IPS-18a (cell line): ENCODE data around the gene GPR82.
"Not testable (repeated sequence)": the region's sequence is repeated elsewhere in the genome, so short reads cannot be mapped to it uniquely, and the experiment has no call there.

Source experiments
- H3K27ac ChIP-seq: one replicate; pipeline ENCODE4 v1.5.1; 2013; ENCODE audit warnings: low read length
- H3K27me3 ChIP-seq: one replicate; pipeline ENCODE4 v1.6.1; 2013; ENCODE audit warnings: mild to moderate bottlenecking, low read length; ENCODE audit not compliant: control insufficient read depth, insufficient read depth
- H3K36me3 ChIP-seq: one replicate; pipeline ENCODE4 v1.6.1; 2013; ENCODE audit warnings: low read depth, low read length; ENCODE audit not compliant: control insufficient read depth
- H3K4me1 ChIP-seq: one replicate; pipeline ENCODE4 v1.6.1; 2013; ENCODE audit warnings: low read depth, low read length; ENCODE audit not compliant: control insufficient read depth
- H3K4me3 ChIP-seq: one replicate; pipeline ENCODE4 v1.5.1; 2013; ENCODE audit warnings: low read length
- H3K9ac ChIP-seq: one replicate; pipeline ENCODE4 v1.6.1; 2013; ENCODE audit warnings: mild to moderate bottlenecking, low read length, moderate library complexity
- H3K9me3 ChIP-seq: one replicate; pipeline ENCODE4 v1.6.1; 2013; ENCODE audit warnings: low read depth, low read length; ENCODE audit not compliant: control insufficient read depth

GPR82 gene

GRCh38 chrX:41695426-41695825 is 28.6 kb upstream of the GPR82 start:
- Histone ChIP-seq H3K9me3 (peaks cover 2% of the 10 kb centered on the region), H3K36me3 (no peaks in the 10 kb centered on the region), H3K9ac (no peak overlapping the region), H3K4me3 (no peak overlapping the region), H3K27ac (no peak overlapping the region), H3K4me1 (no peaks in the 10 kb centered on the region), H3K27me3 (no peaks in the 10 kb centered on the region)

DNA sequence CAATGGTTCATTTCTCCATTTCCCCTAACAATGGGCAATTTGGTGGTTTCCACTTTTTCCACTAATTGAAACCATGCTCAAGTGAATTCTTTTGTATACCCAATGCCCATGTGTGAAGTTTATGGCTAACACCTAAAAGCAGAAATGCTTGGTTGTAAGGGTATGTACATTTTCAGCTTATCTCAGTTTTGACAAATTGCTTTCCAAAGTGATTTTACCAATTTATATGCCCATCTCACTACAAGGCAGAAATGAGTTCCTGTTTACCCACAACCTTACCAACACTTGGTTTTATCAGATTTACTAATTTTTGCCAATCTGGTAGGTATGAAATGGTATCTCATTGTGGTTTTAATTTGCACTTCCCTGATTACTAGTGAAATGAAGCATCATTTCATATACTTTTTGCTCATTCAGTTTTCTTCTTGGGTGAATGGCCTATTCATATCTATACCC is 20.4 kb upstream of the GPR82 start:
- Histone ChIP-seq H3K4me3 (no peak overlapping the region), H3K9ac (no peak overlapping the region), H3K4me1 (no peaks in the 10 kb centered on the region), H3K36me3 (no peaks in the 10 kb centered on the region), H3K27me3 (no peaks in the 10 kb centered on the region), H3K27ac (no peak overlapping the region), H3K9me3 (no peaks in the 10 kb centered on the region)

GRCh38 chrX:41705042-41705441 is 18.9 kb upstream of the GPR82 start:
- peaks cover 3% of the 10 kb centered on the region for H3K9me3 ChIP-seq
- no peaks in the 10 kb centered on the region for H3K4me1 ChIP-seq
- no peak overlapping the region for H3K27ac ChIP-seq
- H3K27me3 ChIP-seq: no peaks in the 10 kb centered on the region
- no peak overlapping the region for H3K9ac ChIP-seq
- no peak overlapping the region for H3K4me3 ChIP-seq
- H3K36me3 ChIP-seq: no peaks in the 10 kb centered on the region

GRCh38 chrX:41705680-41706374 is 18.2 kb upstream of the GPR82 start:
- Histone ChIP-seq H3K4me3 (no peak overlapping the region), H3K9ac (no peak overlapping the region), H3K4me1 (peaks cover 5% of the 10 kb centered on the region), H3K27me3 (no peaks in the 10 kb centered on the region), H3K9me3 (peaks cover 3% of the 10 kb centered on the region), H3K27ac (no peak overlapping the region), H3K36me3 (no peaks in the 10 kb centered on the region)

GRCh38 chrX:41707218-41707617 is 16.8 kb upstream of the GPR82 start:
- Histone ChIP-seq H3K27me3 (no peaks in the 10 kb centered on the region), H3K9me3 (peaks cover 3% of the 10 kb centered on the region), H3K9ac (no peak overlapping the region), H3K4me1 (peaks cover 8% of the 10 kb centered on the region), H3K27ac (no peak overlapping the region), H3K36me3 (no peaks in the 10 kb centered on the region), H3K4me3 (no peak overlapping the region)

- no peaks in the 10 kb centered on the region for H3K36me3 ChIP-seq
- H3K9me3 ChIP-seq: peaks cover 3% of the 10 kb centered on the region
- peaks cover 8% of the 10 kb centered on the region for H3K4me1 ChIP-seq
- H3K4me3 ChIP-seq: no peak overlapping the region
- H3K27me3 ChIP-seq: no peaks in the 10 kb centered on the region
- no peak overlapping the region for H3K27ac ChIP-seq
- H3K9ac ChIP-seq: no peak overlapping the region
Measured at GRCh38 chrX:41708486-41708885, 15.5 kb upstream of the GPR82 start.

- H3K9me3 ChIP-seq: peaks cover 9% of the 10 kb centered on the region
- no peak overlapping the region for H3K4me3 ChIP-seq
- no peaks in the 10 kb centered on the region for H3K27me3 ChIP-seq
- H3K36me3 ChIP-seq: no peaks in the 10 kb centered on the region
- no peak overlapping the region for H3K9ac ChIP-seq
- H3K27ac ChIP-seq: no peak overlapping the region
- H3K4me1 ChIP-seq: peaks cover 8% of the 10 kb centered on the region
Measured at GRCh38 chrX:41711021-41711667, 12.8 kb upstream of the GPR82 start.

DNA sequence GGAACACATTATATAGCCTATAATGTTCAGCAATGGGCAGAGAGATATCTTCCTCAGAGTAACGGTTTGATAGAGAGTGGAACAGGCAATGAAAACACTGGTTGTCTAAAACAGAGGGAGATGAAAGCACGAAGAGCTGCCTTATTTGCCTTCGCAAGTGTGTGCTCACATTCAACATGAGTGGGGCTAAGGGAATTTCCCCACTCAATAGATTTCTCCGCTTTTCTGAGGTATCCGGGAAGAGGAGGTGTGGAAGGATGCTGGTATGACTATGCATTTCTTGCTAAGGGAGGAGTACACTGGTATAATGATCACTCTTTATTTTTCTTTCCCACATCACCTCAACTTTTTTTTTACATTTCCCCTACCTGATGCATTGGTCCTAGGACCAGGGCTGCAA is 7.8 kb upstream of the GPR82 start:
- Histone ChIP-seq H3K27me3 (no peaks in the 10 kb centered on the region), H3K9ac (no peak overlapping the region), H3K4me1 (peaks cover 4% of the 10 kb centered on the region), H3K4me3 (no peak overlapping the region), H3K9me3 (peaks cover 20% of the 10 kb centered on the region), H3K36me3 (no peaks in the 10 kb centered on the region), H3K27ac (no peak overlapping the region)

DNA sequence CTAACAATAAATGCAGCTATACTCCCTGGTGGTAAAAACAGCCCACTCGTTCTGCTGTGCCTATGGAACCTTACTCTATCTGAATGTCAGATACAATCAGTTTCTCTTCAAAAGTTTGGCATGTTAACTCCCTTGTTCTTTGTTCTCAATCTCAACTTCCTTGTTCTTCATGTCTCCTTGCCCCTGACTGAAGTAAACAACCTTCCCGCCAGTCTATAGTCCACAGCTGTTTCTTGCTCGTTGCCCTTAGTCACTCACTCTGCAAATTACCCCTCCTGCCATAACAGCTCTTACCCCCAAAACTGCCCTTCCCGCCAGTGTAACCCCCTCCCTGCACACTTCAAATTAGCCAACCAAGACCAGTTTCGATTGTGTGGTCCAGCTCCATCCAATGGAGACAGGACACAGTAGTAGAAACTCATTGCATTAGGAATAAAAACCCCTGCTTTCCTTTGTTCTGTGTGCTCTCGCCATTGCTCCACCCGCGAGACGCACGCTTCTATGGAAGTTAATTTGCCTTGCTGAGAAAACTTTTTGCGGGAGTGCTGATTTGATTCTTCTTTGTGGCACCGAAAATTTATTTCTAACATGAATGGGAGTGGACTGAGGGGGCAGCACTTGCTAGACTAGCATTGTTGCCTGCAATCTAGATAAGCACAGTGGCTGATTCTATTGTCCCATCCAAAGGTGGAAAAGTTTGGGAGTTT is 7.1 kb upstream of the GPR82 start:
- H3K27ac ChIP-seq: no peak overlapping the region
- H3K36me3 ChIP-seq: no peaks in the 10 kb centered on the region
- no peak overlapping the region for H3K4me3 ChIP-seq
- H3K27me3 ChIP-seq: no peaks in the 10 kb centered on the region
- H3K9me3 ChIP-seq: peaks cover 24% of the 10 kb centered on the region
- H3K4me1 ChIP-seq: peaks cover 4% of the 10 kb centered on the region
- no peak overlapping the region for H3K9ac ChIP-seq

DNA sequence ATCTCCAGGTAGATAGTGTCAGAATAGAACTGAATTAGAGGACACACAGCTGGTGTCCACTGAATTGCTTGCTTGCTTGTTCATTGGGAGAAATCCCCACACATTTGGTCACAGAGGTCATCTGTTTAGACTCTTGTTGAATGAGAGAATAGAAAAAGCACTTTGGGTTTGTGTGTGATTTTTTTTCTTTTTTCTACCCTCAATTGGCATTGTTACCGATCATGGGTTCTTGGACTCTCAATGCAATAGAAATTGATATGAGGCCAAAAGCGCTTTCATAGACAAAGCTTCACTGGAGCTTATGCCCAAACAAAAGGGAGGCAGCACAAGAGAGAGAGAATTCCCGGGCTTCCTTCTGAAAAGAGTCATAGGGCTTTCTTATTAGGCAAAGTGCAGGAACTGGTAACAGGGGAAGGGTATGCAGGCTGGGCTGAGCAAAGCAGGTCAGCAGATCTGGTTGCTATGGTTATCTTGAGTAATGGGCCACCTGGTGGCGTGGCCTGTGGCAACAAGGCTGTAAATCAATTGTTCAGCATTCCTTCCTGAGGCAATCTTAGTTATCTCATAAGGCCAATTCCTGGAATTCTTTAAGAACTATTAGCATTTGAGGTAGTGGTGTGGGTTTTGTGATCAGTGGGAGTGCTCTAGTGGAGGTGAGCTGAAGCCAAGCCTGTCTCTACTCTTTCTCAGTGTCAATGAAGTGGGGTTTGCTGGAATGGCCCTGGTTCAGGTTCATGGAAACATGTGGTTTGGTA is 5.3 kb upstream of the GPR82 start:
- no peaks in the 10 kb centered on the region for H3K27me3 ChIP-seq

GRCh38 chrX:41719610-41720009 is 4.4 kb upstream of the GPR82 start:
- H3K4me1 ChIP-seq, H3K27me3 ChIP-seq, H3K4me3 ChIP-seq, H3K9ac ChIP-seq, H3K36me3 ChIP-seq: not testable (repeated sequence)
- Histone ChIP-seq H3K9me3 (peaks cover 27% of the 10 kb centered on the region), H3K27ac (peak overlapping the region; percentile 33)

More for the DNA sequence above, 5.3 kb upstream of the GPR82 start:
- Histone ChIP-seq H3K27ac (peak overlapping the region; percentile 33), H3K9me3 (peaks cover 32% of the 10 kb centered on the region), H3K36me3 (no peaks in the 10 kb centered on the region), H3K9ac (no peak overlapping the region), H3K4me3 (no peak overlapping the region), H3K4me1 (peaks cover 4% of the 10 kb centered on the region)
